GM18499 (cell line): ENCODE results near the gene CA10.

ENCODE experiments used
- ATAC-seq: cut with Tn5 transposase; IDR thresholded peaks from one replicate; pipeline ENCODE4 v1.9.1; 2021; ENCODE audit warnings: moderate number of reproducible peaks; ENCODE audit not compliant: insufficient read depth, unreplicated experiment

CA10 gene

GRCh38 chr17:51828901-51829300 is 329.6 kb downstream of the CA10 start:
- ATAC-seq = no peak

- ATAC-seq = no peak
These were observed 331.4 kb downstream of the CA10 start for GRCh38 chr17:51827140-51827539.

GRCh38 chr17:51820766-51821165 is 337.7 kb downstream of the CA10 start:
- no peak for ATAC-seq

- ATAC-seq = no peak
These were observed 338.3 kb downstream of the CA10 start for GRCh38 chr17:51820252-51820651.

- ATAC-seq = no peak
These were observed 338.9 kb downstream of the CA10 start for GRCh38 chr17:51819341-51820219.

- no peak for ATAC-seq
These were observed 339.7 kb downstream of the CA10 start for GRCh38 chr17:51818777-51819176.

- ATAC-seq = no peak
These were observed 340.6 kb downstream of the CA10 start for GRCh38 chr17:51817955-51818354.

- no peak for ATAC-seq
These were observed 341.4 kb downstream of the CA10 start for GRCh38 chr17:51817117-51817516.

GRCh38 chr17:51815097-51815496 is 343.4 kb downstream of the CA10 start:
- no peak for ATAC-seq

- ATAC-seq = no peak
These were observed 344.0 kb downstream of the CA10 start for GRCh38 chr17:51814521-51814920.

- ATAC-seq = no peak
These were observed 344.7 kb downstream of the CA10 start for GRCh38 chr17:51813784-51814174.

- no peak for ATAC-seq
These were observed 345.3 kb downstream of the CA10 start for GRCh38 chr17:51813140-51813783.

GRCh38 chr17:51807460-51807859 is 351.1 kb downstream of the CA10 start:
- no peak for ATAC-seq

- no peak for ATAC-seq
These were observed 352.7 kb downstream of the CA10 start for GRCh38 chr17:51805765-51806164.

- no peak for ATAC-seq
These were observed 353.3 kb downstream of the CA10 start for GRCh38 chr17:51805185-51805584.

GRCh38 chr17:51803161-51803560 is 355.4 kb downstream of the CA10 start:
- ATAC-seq = no peak

- no peak for ATAC-seq
These were observed 356.0 kb downstream of the CA10 start for GRCh38 chr17:51802544-51802943.

GRCh38 chr17:51801626-51802025 is 356.9 kb downstream of the CA10 start:
- ATAC-seq = no peak

GRCh38 chr17:51799981-51800380 is 358.5 kb downstream of the CA10 start:
- no peak for ATAC-seq

- ATAC-seq = no peak
These were observed 359.3 kb downstream of the CA10 start for GRCh38 chr17:51799240-51799639.

- ATAC-seq = no peak
These were observed 361.4 kb downstream of the CA10 start for GRCh38 chr17:51797150-51797549.

GRCh38 chr17:51796026-51796425 is 362.5 kb downstream of the CA10 start:
- ATAC-seq = no peak
